K562 (cell line): ENCODE data around the gene GNAT1. TPM values are rescaled to one million over a fixed set of nuclear protein-coding genes. Genes with fewer than 3 reads are reported as not detected.
A peak's percentile ranks its signal among the peaks of the same experiment; 100 is the strongest.

Experiments used
- CCNT2 ChIP-seq: IDR thresholded peaks from 2 replicates; pipeline ENCODE4 v1.6.1; 2011; ENCODE audit warnings: borderline replicate concordance, low read depth, mild to moderate bottlenecking, moderate library complexity, mixed read lengths, low read length; ENCODE audit not compliant: insufficient read length; ENCODE audit errors: extremely low read depth
- CXXC5 ChIP-seq: fragments of 250-450 bp; sonication (Bioruptor Pico); IDR thresholded peaks from 2 replicates; pipeline ENCODE4 v1.8.0; 2022; ENCODE audit warnings: inconsistent platforms, mild to moderate bottlenecking, moderate library complexity
- E2F1 ChIP-seq: sonication (generic); formaldehyde crosslinking; IDR thresholded peaks from 2 replicates; pipeline ENCODE4 v1.8.1; 2023; ENCODE audit warnings: mild to moderate bottlenecking, missing genetic modification reagents, moderate library complexity
- GATAD2B ChIP-seq: fragments of 450-650 bp; IDR thresholded peaks from 2 replicates; pipeline ENCODE4 v1.6.1; 2017; ENCODE audit warnings: mild to moderate bottlenecking, borderline replicate concordance
- HDGF ChIP-seq: fragments of 450-650 bp; IDR thresholded peaks from 2 replicates; pipeline ENCODE4 v1.6.1; 2016
- HNRNPUL1 ChIP-seq: fragments of 200-400 bp; formaldehyde crosslinking; IDR thresholded peaks from 2 replicates; pipeline ENCODE4 v1.6.1; 2017; ENCODE audit warnings: low read length
- RBBP5 ChIP-seq: fragments of 200-600 bp; sonication (generic); IDR thresholded peaks from 2 replicates; pipeline ENCODE4 v1.6.1; 2012; ENCODE audit warnings: borderline replicate concordance, mild to moderate bottlenecking, low read length, control low read depth, inconsistent platforms; ENCODE audit not compliant: insufficient read depth, poor library complexity, severe bottlenecking
- UBTF ChIP-seq, 2 experiments: IDR thresholded peaks; 2 replicates each; pipeline ENCODE4 v1.6.1; 2012; ENCODE audit warnings: improper control_type of control experiment in 2 of 2, low read depth in 2 of 2, low read length in 2 of 2, borderline replicate concordance in 1 of 2
- VEZF1 ChIP-seq: fragments of 200-800 bp; sonication (Bioruptor generic); IDR thresholded peaks from 2 replicates; pipeline ENCODE4 v1.6.1; 2017; ENCODE audit warnings: missing genetic modification characterization, missing compliant biosample characterization
- ZBTB33 ChIP-seq: sonication (generic); formaldehyde crosslinking; IDR thresholded peaks from 2 replicates; pipeline ENCODE4 v1.8.1; 2023; ENCODE audit warnings: mild to moderate bottlenecking, missing genetic modification reagents
- ZBTB8A ChIP-seq: fragments of 450-650 bp; IDR thresholded peaks from 2 replicates; pipeline ENCODE4 v1.6.1; 2018; ENCODE audit warnings: mild to moderate bottlenecking, moderate library complexity; ENCODE audit not compliant: partially characterized antibody
- ZNF140 ChIP-seq: fragments of 250-450 bp; sonication (Bioruptor Pico); IDR thresholded peaks from 2 replicates; pipeline ENCODE4 v1.8.0; 2021; ENCODE audit warnings: moderate library complexity, mild to moderate bottlenecking, inconsistent platforms
- ZNF277 ChIP-seq: fragments of 250-450 bp; sonication (Bioruptor Pico); IDR thresholded peaks from 2 replicates; pipeline ENCODE4 v1.8.0; 2022; ENCODE audit warnings: inconsistent platforms, mild to moderate bottlenecking, moderate library complexity, borderline replicate concordance
- polyA plus RNA-seq, 8 experiments: library from polyadenylated mRNA; depleted of rRNA in 4 of 8; stranded (reverse) in 5 of 8; unstranded in 3 of 8; fragments of >200 nt; fragmentation: Nextera tagmentation in 2 of 8; fragmentation: Illumina TruSeq in 1 of 8; extraction: Ambion mirVana in 2 of 8; extraction: Trizol in 1 of 8; gene quantifications; 2 replicates each; pipeline versions ENCODE4 v1.2.1 to v1.2.3, GENCODE V29; 2011 to 2014; ENCODE audit warnings: inconsistent platforms in 1 of 8, missing spikeins in 1 of 8
- total RNA-seq, 7 experiments: library from RNA; depleted of rRNA in 6 of 7; stranded (reverse); fragments of >200 nt in 6 of 7; fragmentation: Illumina TruSeq in 2 of 7; extraction: Trizol in 2 of 7; gene quantifications; 2 replicates each; pipeline versions ENCODE4 v1.2.1 to v1.2.3, GENCODE V29; 2011 to 2021; ENCODE audit warnings: low replicate concordance in 1 of 7

Gene GNAT1
- total and polyA plus RNA-seq, 9 of the 15 experiments (the other 6 are each of a cell fraction or from before 2014, with no cell fraction given) = not detected

- TF ChIP-seq ZBTB33 (CRISPR knock-in tag) (peak; percentile 59), GATAD2B (no peak), E2F1 (CRISPR knock-in tag) (peak; percentile 79; the same call in 1 of the 2 replicates), UBTF (IDR thresholded peaks at IDR 0.05; ENCODE audit: borderline replicate concordance in 1 of 2, low read depth in 2 of 2, low read length in 2 of 2) (0 out of 4 replicates have a peak, but pooled peaks of 1 of the 2 experiments have one; percentile 53), HNRNPUL1 (no peak), ZNF277 (CRISPR knock-in tag) (no peak), ZNF140 (no peak), ZBTB8A (no peak), CXXC5 (CRISPR knock-in tag) (peak; percentile 83), VEZF1 (peak; percentile 95), CCNT2 (peak; percentile 82), HDGF (no peak), RBBP5 (peak; percentile 35)
Observed at GRCh38 chr3:50227390-50228183, 36.2 kb downstream of the GNAT1 start (continued).
